ENCODE measurements around the gene OMA1. TPM values are rescaled to one million over a fixed set of nuclear protein-coding genes. Genes with fewer than 3 reads are reported as not detected.

OMA1 gene
- total RNA-seq (2022), result 25.4 and 35.2 TPM in 2 replicates
- percentile 76 among the genes with signal in this experiment for Bru-seq, nascent RNA
- percentile 71 among the genes with signal in this experiment for BruChase-seq, experiment 1, labeled RNA remaining after a 6-hour chase
- BruChase-seq, experiment 2, labeled RNA remaining after a 2-hour chase, result percentile 83 among the genes with signal in this experiment
- long read RNA-seq, partial matches to known transcripts, result 1 of 44 reads
- long read RNA-seq, other reads (novel, unspliced or antisense), result 43 of 44 reads

- peaks cover 21% of the 10 kb centered on the region for H3K36me3 Mint-ChIP-seq (ENCODE audit: insufficient read depth, unreplicated experiment)
- peak within 1 kb of the TSS; percentile 85 for H3K4me3 Mint-ChIP-seq (ENCODE audit: low read depth, unreplicated experiment)
- peaks cover 28% of the 10 kb centered on the region for H3K4me1 Mint-ChIP-seq (ENCODE audit: low read depth, unreplicated experiment)
- DNase-seq, result peak; percentile 97
- BruUV-seq (replicated peaks), result TSS peak; percentile 78
- CTCF ChIA-PET, result interaction anchor here (0.7 to 1.1 kb wide), 6 partner anchors 15 to 106 kb away, joined by 3 to 19 read pairs (median 3); no protein-coding TSS in a partner anchor
- intact Hi-C loops (cut with micrococcal nuclease; ENCODE audit: unreplicated experiment), result loop anchor here (2.0 to 10.0 kb wide), 3 partner anchors 26 to 1218 kb away; no protein-coding TSS in a partner anchor
- no peaks in the 10 kb centered on the region for H3K9me3 Mint-ChIP-seq (ENCODE audit: low read depth, unreplicated experiment)
- peak within 1 kb of the TSS; percentile 94 for H3K27ac Mint-ChIP-seq (ENCODE audit: unreplicated experiment)
- no peaks in the 10 kb centered on the region for H3K27me3 Mint-ChIP-seq (ENCODE audit: unreplicated experiment)
- TF ChIP-seq CTCF (IDR thresholded peaks at IDR 0.05; ENCODE audit: unreplicated experiment), result peak; percentile 95
These were observed at the start of gene OMA1 for GRCh38 chr1:58546520-58547308. TSS of gene OMA1 (minus strand) at chr1:58546726. CDS start at chr1:58539294, 7,432 bp downstream.

- no peak overlapping the region for H3K27ac Mint-ChIP-seq (ENCODE audit: unreplicated experiment)
- H3K9me3 Mint-ChIP-seq (ENCODE audit: low read depth, unreplicated experiment), result peaks cover 2% of the 10 kb centered on the region
- H3K36me3 Mint-ChIP-seq (ENCODE audit: insufficient read depth, unreplicated experiment), result no peaks in the 10 kb centered on the region
- no peak for DNase-seq
- TF ChIP-seq CTCF (IDR thresholded peaks at IDR 0.05; ENCODE audit: unreplicated experiment), result no peak
- H3K4me3 Mint-ChIP-seq (ENCODE audit: low read depth, unreplicated experiment), result no peak overlapping the region
- peaks cover 37% of the 10 kb centered on the region for H3K4me1 Mint-ChIP-seq (ENCODE audit: low read depth, unreplicated experiment)
- no peaks in the 10 kb centered on the region for H3K27me3 Mint-ChIP-seq (ENCODE audit: unreplicated experiment)
- CTCF ChIA-PET, result no interaction called here
- intact Hi-C loops (cut with micrococcal nuclease; ENCODE audit: unreplicated experiment), result no loop called here
- BruUV-seq (replicated peaks), result no TSS peak
These were observed 48.0 kb upstream of the OMA1 start for GRCh38 chr1:58594546-58594945.

- H3K36me3 Mint-ChIP-seq (ENCODE audit: insufficient read depth, unreplicated experiment), result no peaks in the 10 kb centered on the region
- peak; percentile 76 for DNase-seq
- H3K27ac Mint-ChIP-seq (ENCODE audit: unreplicated experiment), result peak overlapping the region; percentile 6
- CTCF ChIA-PET, result interaction anchor here (1.2 kb wide), 1 partner anchor 59 kb away, joined by 5 read pairs; no protein-coding TSS in a partner anchor
- no peak overlapping the region for H3K4me3 Mint-ChIP-seq (ENCODE audit: low read depth, unreplicated experiment)
- H3K27me3 Mint-ChIP-seq (ENCODE audit: unreplicated experiment), result no peaks in the 10 kb centered on the region
- peaks cover 37% of the 10 kb centered on the region for H3K4me1 Mint-ChIP-seq (ENCODE audit: low read depth, unreplicated experiment)
- no TSS peak for BruUV-seq (replicated peaks)
- H3K9me3 Mint-ChIP-seq (ENCODE audit: low read depth, unreplicated experiment), result no peaks in the 10 kb centered on the region
- intact Hi-C loops (cut with micrococcal nuclease; ENCODE audit: unreplicated experiment), result no loop called here
- TF ChIP-seq CTCF (IDR thresholded peaks at IDR 0.05; ENCODE audit: unreplicated experiment), result no peak
These were observed 46.1 kb upstream of the OMA1 start for GRCh38 chr1:58592522-58593134.

GRCh38 chr1:58591806-58592205 is 45.3 kb upstream of the OMA1 start:
- no peak for DNase-seq
- intact Hi-C loops (cut with micrococcal nuclease; ENCODE audit: unreplicated experiment), result no loop called here
- Mint-ChIP-seq H3K4me3 (ENCODE audit: low read depth, unreplicated experiment) (no peak overlapping the region), H3K27me3 (ENCODE audit: unreplicated experiment) (no peaks in the 10 kb centered on the region), H3K9me3 (ENCODE audit: low read depth, unreplicated experiment) (no peaks in the 10 kb centered on the region), H3K27ac (ENCODE audit: unreplicated experiment) (no peak overlapping the region), H3K36me3 (ENCODE audit: insufficient read depth, unreplicated experiment) (no peaks in the 10 kb centered on the region), H3K4me1 (ENCODE audit: low read depth, unreplicated experiment) (peaks cover 36% of the 10 kb centered on the region)
- CTCF ChIA-PET, result no interaction called here
- BruUV-seq (replicated peaks), result no TSS peak
- no peak for TF ChIP-seq CTCF (IDR thresholded peaks at IDR 0.05; ENCODE audit: unreplicated experiment)

Measured in Calu3 (cell line).